ENCODE results near the gene MICB.

The MICB gene

DNA sequence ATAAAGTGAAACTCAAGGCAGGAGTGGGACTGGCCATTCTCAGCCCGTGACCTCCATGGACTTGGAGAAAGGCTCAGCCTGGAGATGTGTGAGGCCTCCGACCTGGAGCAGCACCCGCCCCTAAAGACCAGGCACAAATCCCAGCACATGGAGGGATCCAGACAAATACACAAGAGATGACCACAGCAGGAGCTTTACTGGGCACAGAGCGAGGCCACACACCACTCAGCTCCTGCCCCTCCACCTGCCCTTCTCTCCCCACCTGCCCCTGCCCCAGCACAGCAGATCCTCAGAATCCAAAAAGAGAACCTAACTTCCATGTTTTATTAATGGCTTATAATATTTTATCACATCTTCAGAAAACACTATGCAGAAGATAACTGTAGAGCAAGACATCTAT lies 20.4 kb upstream of the MICB start (continued):
- TF ChIP-seq, protein P1, sequence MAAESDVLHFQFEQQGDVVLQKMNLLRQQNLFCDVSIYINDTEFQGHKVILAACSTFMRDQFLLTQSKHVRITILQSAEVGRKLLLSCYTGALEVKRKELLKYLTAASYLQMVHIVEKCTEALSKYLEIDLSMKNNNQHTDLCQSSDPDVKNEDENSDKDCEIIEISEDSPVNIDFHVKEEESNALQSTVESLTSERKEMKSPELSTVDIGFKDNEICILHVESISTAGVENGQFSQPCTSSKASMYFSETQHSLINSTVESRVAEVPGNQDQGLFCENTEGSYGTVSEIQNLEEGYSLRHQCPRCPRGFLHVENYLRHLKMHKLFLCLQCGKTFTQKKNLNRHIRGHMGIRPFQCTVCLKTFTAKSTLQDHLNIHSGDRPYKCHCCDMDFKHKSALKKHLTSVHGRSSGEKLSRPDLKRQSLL (tag by site-specific recombination; IDR thresholded peaks at IDR 0.05) = no peak
- TF ChIP-seq ZIC2 (tag by site-specific recombination; IDR thresholded peaks at IDR 0.05) (no peak), REPIN1 (tag by site-specific recombination; IDR thresholded peaks at IDR 0.05; ENCODE audit: low read depth) (no peak), ZBTB20 (tag by site-specific recombination; IDR thresholded peaks at IDR 0.05) (no peak)

DNA sequence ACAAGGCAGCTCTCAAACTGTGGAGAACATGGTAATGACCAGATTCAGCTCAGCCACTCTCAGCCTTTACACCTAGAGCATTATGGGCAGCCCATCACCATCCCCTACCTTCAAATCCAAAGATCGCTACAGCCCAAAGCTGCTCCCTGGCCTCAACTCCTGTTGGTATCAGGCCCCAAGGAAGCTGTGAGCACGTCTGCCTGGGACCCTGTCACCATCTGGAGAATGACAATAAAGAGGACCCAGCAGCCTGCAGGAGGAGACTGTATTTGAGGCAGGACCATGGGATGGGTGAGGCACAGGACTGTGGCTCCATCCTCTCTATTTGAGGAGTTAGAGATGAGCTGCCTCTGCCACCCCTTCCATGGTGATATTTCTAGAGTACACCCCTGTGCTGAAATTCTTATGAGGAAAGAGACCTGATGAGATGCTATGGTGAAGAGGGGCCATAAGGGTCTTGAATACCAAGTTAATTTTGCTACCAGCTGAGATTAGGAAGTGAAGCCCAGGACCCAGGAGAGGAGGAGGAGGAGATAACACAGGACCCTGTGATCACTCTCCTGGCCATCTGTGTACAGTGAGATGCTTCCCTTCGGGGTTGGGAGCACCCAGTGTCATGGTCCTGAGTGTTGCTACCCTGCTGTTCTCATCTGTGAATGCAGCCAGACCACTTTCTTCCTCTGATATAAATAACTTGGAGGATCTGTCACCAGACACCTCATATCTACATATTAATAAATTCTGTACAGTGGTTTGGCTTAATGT lies 19.6 kb upstream of the MICB start:
- TF ChIP-seq ZNF473 (tag by site-specific recombination; IDR thresholded peaks at IDR 0.05) = no peak
- no peak for TF ChIP-seq ZNF692 (tag by site-specific recombination; IDR thresholded peaks at IDR 0.05)
- no peak for TF ChIP-seq ZFP41 (tag by site-specific recombination; IDR thresholded peaks at IDR 0.05; ENCODE audit: borderline replicate concordance)
- TF ChIP-seq KLF9 (tag by site-specific recombination; IDR thresholded peaks at IDR 0.05; ENCODE audit: low read depth) = no peak
- no peak for TF ChIP-seq ZNF398 (tag by site-specific recombination; IDR thresholded peaks at IDR 0.05)
- TF ChIP-seq ZNF514 (tag by site-specific recombination; IDR thresholded peaks at IDR 0.05) = no peak
- TF ChIP-seq, protein P2, sequence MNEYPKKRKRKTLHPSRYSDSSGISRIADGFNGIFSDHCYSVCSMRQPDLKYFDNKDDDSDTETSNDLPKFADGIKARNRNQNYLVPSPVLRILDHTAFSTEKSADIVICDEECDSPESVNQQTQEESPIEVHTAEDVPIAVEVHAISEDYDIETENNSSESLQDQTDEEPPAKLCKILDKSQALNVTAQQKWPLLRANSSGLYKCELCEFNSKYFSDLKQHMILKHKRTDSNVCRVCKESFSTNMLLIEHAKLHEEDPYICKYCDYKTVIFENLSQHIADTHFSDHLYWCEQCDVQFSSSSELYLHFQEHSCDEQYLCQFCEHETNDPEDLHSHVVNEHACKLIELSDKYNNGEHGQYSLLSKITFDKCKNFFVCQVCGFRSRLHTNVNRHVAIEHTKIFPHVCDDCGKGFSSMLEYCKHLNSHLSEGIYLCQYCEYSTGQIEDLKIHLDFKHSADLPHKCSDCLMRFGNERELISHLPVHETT (tag by site-specific recombination; IDR thresholded peaks at IDR 0.05) = no peak
- TF ChIP-seq ZNF76 (tag by site-specific recombination; IDR thresholded peaks at IDR 0.05; ENCODE audit: borderline replicate concordance, low read depth) = no peak
- no peak for TF ChIP-seq INSM2 (tag by site-specific recombination; IDR thresholded peaks at IDR 0.05)
- TF ChIP-seq CTCF (tag by site-specific recombination; IDR thresholded peaks at IDR 0.05) = no peak
- ChIA-PET CTCF (interaction anchor here (0.6 to 1.1 kb wide), 4 partner anchors 34 to 1208 kb away, joined by 3 read pairs; no protein-coding TSS in a partner anchor), POLR2A (no interaction called here)
- Histone ChIP-seq H3K27ac (ENCODE audit: extremely low read depth, low read depth, low read length) (no peak overlapping the region), H3K36me3 (ENCODE audit: control insufficient read depth in 2 of 2, insufficient read depth in 1 of 2, low read length in 2 of 2) (no peaks in the 10 kb centered on the region), H3K9me3 (ENCODE audit: control insufficient read depth, insufficient read depth, low read depth, low read length) (no peaks in the 10 kb centered on the region), H3K4me1 (ENCODE audit: control insufficient read depth, insufficient read depth, low read length) (no peaks in the 10 kb centered on the region), H3K4me3 (ENCODE audit: low read depth, low read length) (no peak overlapping the region)
